Midbrain (tissue), 1 donor: ENCODE results near the gene FRMPD3.

Experiments used
- DNase-seq: peaks from one replicate; lab custom pipeline; 2025; lab: John Stamatoyannopoulos, UW

Gene FRMPD3

DNA sequence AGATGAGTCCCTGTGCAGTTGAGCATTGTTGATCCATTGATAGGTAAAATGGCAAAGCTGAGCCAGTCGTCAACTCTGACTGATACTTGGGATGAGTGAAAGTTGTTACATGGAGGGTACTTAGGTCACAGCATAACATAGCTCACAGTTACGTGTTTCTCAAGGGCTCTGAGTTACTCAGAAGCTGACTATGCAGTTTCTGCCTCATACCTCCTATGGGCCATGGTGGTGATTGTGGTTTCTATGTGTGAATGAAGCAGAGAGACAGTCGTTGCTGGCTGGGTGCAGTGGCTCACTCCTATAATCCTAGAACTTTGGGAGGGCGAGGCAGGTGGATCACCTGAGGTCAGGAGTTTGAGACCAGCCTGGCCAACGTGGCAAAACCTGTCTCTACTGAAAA, 30.8 kb downstream of the FRMPD3 start:
- no peak for DNase-seq

DNA sequence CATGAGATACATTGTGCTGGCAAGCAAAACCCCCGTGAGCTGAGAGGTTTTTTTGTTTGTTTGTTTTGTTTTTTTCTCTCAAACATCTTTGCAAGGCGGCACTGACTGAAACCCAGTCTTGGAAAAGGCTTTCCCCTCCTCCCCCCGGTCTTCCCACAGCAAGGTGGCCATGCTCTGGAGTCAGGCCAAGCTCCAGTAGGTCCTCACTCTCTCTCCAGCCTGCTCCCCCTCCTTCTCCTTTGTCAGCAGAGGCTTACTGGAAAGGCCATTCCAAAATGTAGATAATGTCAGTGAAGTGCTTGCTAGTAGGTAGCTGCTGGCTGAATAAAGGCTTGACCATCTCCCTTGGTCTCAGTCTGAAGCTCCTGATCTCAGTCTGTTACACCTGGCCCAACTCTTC, 32.6 kb downstream of the FRMPD3 start:
- no peak for DNase-seq

DNA sequence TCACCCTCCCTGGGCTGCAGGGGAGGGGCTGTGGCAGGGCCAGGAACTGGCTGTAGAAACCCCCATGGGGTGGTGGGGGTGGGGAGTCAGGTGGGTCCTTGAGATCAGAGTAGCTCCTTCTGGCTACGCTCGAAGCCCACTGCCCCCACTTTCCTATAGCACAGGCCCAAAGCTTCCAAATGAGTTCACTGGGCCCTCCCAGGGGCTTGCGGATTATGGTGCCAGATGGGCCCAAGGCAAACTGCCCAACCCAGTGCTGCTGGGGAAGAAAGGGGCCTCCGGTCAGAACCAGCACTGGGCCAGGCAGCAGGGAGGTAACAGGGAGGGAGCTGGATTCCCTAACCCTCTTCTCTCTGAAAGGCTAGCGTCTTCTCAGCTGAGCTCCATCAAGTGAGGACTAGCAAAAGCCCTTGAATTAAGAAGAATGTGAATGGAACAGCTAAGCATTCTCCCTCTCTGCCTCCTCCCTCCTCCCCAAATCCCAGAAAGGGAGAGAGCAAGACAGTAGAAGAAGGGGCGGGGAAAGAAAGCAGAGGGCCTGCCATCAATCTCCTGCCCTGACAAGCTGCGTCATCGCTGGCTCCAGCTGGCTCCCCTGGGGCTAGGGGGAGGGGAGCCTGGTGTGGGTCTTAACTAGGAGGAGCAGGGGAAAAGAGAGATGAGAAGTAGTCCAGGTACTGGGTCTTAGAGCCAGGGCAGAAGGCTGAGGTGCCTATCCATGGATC, 34.7 kb downstream of the FRMPD3 start:
- DNase-seq, result no peak

DNA sequence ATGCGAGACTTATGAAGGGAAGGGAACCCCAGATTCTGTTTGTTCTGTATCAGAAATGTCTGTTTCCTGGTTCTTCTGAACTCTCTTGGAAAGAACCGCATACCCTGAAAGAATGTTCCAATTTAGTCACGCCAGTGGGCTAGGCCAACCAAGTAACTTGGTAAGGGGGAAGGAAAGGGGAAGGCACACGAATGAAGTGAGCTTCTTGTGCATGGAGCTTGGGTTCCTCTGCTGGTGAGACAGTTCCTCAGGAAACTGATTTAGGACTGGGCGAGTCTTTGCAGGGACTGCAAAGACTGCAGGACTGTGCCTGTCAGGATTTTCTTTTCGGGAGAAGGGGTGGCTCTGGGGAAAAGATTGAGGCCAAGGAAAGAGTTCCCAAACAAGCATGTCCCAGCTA, 35.6 kb downstream of the FRMPD3 start:
- DNase-seq, result no peak

DNA sequence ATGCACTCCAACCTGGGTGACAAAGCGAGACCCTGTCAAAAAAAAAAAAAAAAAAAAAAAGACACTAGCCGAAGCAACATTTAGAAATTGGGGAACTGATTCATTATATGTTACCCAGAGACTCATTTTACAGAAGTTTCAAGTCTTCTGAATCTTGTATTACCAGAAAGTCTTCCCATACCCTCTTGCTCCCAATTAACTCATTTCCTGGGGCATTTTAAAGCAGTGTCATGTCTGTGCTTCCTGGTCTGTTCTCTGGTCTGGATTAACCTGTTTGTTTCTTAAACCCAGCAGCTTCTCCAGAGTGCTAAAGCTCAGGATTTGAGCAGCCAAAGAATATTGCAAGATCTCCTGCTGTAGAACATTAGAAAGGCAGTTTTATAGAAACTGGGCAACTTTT, 43.7 kb downstream of the FRMPD3 start:
- DNase-seq, result no peak

DNA sequence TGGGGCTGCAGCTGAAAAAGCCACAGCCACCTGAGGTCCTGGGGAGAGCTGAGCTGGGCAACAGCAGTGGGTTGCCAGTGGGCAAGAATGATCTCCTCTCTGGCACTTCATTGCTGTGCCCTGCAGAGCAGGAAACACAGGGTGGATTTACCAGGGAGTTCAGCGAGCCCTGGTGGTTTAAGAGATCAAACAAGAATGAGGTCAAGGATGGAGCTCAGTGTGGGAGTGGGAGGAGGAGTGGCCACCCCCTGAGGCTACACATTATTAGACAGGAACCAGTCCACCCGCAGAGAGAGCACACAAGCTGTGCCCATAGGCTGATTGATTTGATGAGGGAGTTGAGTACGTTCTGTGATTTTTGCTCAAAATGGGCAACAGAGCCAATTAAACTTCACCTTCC, 47.3 kb downstream of the FRMPD3 start:
- no peak for DNase-seq
